T-helper 22 cell (primary cell): ENCODE data around the gene IGF1R.
A peak's percentile ranks its signal among the peaks of the same experiment; 100 is the strongest.

ENCODE experiments used
- DNase-seq: peaks from one replicate; pipeline ENCODE4 v3.0.0-alpha.2; 2020; ENCODE audit warnings: low read depth

IGF1R gene

DNA sequence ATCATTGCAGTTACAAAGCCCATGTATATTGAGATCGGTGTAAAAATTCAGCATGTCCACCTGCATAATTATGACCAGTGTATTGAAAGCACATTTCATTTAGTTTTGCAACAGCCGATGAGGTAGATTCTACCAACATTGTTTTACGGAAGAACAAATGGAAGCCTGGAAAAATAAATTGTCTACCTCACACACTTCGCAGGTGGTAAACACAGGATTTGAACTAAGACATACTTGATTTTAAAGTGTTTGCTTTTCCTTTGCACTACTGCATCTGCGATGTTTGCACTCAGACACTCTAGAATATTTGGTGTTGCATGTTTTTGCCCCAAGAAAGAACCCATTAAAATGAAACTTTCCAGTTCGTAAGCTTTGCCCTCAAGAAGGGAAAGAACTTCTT lies 210.8 kb downstream of the IGF1R start:
- DNase-seq, result no peak

- no peak for DNase-seq
Measured at GRCh38 chr15:98860281-98861041, 212.1 kb downstream of the IGF1R start.

GRCh38 chr15:98861188-98861587 lies 212.8 kb downstream of the IGF1R start:
- DNase-seq, result no peak

GRCh38 chr15:98863983-98864382 lies 215.6 kb downstream of the IGF1R start:
- no peak for DNase-seq

DNA sequence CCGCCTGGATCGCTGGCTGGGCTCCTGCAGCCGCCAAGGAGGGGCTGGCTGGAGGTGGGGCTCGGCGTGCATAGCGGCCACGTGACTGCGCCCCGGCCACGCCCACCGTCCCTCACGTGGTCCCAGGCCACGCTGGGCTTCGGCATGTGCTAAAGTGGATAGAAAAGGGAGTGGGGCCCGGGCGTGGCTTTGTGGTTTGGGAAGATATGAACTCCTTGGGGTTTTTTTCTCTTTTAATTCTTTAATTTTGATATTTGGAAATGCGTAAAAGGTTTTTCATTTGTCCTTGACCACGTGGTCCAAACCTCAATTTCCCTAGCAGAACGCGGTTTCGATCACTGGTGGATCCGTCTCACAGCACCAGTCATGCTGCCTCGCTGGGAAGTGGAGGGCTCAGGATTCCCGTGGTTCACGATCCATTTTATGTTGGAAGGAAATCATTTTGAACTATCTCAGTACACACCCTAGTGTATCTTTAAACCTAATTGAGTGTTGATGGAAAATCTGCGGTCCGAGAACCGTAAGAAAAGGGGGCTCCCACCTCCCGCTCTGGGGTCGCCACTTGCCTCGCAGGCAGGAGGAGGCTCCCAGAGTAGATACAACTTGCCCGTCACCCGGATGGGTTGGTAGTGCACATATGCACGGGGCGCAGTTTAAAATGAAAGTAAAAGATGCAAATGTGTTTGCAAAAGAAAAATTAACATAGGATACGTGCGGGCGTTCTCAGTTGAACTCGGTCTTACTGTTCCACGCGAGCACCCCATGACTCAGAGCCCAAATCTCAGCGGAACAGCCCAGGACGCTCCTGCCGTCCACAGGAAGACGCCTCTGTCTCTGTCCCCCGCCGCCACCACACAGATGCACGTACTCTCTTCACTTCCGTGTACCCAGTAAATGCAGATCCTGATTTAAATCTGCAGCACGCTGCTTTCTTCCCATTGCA lies 217.3 kb downstream of the IGF1R start:
- peak; percentile 38 for DNase-seq

GRCh38 chr15:98866511-98866910 lies 218.2 kb downstream of the IGF1R start:
- DNase-seq, result no peak

GRCh38 chr15:98868564-98868963 lies 220.2 kb downstream of the IGF1R start:
- DNase-seq, result no peak

DNA sequence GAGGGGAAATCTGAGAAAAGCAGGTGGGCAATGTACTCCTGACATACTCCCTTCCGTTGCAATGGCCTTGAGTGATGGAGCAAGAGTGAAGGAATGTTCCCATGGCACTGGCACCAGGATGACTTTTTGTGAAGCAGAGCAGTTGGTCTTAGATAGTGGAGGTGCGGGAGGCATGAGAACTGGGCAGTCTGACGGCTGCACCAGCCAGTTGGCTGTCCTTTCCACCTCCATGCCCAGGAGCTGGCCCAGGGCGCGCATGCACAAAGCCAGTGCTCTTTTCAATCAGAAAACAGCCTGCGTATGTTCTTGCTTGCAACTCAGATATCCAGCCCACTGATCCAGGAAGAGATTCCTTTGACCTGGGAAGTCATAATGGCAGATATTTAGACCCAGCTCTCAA lies 222.4 kb downstream of the IGF1R start:
- no peak for DNase-seq

GRCh38 chr15:98872774-98873173 lies 224.4 kb downstream of the IGF1R start:
- no peak for DNase-seq

DNA sequence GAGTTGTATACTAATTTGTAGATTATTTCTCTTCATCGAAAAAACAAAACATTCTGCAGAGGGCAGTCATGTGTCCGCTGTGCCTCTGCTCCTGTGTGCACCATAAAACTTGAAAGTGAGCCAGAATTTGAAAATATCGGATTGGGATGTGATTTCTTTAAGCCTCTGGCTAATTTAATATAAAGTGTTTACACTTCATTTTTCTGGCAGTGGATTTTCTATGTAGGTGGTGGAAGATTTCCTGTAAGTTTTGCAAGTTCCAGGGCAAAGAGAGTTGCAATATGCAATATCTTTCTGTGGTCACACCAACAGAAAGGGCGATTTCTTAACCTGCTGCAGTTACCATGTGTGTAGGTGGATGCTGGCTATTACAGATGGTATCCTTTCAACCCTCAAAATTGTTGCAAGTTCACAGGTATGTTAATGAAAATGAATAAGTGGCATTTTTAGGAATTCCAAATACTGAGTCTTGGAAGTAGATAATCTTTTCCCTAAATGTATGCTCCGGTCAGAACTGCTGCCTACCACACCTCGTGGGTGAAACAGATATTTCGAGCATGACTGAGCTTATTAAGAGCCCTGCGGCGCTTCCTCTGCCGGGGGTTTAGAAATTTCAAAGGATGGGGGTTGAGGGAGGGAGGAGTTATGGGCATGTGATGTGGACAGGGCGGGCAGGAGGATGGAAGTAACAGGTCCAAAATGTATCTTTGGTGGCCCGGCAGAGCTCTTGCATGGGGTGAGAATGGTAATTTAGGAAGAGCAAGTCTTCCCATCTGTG lies 225.3 kb downstream of the IGF1R start:
- DNase-seq, result no peak

GRCh38 chr15:98874370-98874769 lies 226.0 kb downstream of the IGF1R start:
- DNase-seq, result no peak

GRCh38 chr15:98874773-98875172 lies 226.4 kb downstream of the IGF1R start:
- no peak for DNase-seq

- no peak for DNase-seq
Measured at GRCh38 chr15:98875309-98875708, 227.0 kb downstream of the IGF1R start.

GRCh38 chr15:98876451-98877369 lies 228.4 kb downstream of the IGF1R start:
- no peak for DNase-seq

DNA sequence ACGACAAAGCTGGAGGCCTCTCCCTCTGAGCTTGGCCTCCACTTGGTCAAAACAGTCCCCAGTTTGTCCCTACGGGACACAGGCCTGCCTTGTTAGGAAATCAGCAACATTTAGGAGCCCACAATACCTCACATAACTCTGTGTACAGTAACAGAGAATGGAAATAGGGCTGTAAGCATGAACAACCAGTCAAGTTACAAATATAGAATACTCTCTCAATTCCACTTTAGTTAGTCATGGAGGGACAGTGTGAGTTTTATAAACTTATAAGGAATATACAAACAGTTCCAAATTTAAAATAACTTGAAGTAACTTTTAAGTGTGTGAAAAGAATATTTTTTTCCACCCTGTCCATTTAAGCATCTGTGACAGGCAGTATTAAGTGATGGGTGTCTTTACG lies 229.8 kb downstream of the IGF1R start:
- no peak for DNase-seq

DNA sequence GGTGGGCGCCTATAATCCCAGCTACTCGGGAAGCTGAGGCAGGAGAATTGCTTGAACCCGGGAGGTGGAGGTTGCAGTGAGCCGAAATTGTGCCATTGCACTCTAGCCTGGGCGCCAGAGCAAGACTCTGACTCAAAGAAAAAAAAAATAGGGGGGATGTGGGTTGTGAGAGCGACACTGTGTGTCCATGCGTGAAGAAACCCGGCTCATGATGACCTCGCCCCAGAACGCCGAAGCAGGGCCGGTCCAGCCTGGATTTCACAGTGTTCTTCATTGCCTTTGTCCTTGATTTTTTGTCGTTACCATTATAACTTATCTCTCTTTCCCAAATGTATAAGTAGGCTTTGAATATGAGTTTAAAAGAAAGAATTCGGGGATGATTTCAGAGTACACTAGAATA lies 230.5 kb downstream of the IGF1R start:
- DNase-seq, result no peak

GRCh38 chr15:98881526-98882520 lies 233.5 kb downstream of the IGF1R start:
- DNase-seq, result no peak

DNA sequence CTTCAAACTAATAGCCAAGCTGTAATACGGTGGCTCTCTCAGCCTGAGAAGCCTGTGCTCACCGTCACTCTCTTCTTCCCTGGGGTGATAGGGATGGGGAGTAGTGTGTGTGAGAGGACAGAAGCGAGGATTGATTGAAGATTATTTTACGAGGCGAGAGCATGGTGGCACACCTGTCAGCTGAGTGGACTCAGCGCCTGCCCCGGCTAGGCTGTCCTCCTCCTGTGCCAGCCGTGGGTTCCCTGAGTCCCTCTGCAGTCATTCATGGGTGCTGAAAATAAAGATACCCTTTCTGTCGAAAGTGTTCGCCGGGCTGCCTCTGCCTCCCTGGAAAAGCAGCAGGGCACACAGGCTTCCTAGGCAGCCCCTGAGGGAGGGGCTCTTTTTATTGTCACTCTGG lies 235.1 kb downstream of the IGF1R start:
- no peak for DNase-seq

DNA sequence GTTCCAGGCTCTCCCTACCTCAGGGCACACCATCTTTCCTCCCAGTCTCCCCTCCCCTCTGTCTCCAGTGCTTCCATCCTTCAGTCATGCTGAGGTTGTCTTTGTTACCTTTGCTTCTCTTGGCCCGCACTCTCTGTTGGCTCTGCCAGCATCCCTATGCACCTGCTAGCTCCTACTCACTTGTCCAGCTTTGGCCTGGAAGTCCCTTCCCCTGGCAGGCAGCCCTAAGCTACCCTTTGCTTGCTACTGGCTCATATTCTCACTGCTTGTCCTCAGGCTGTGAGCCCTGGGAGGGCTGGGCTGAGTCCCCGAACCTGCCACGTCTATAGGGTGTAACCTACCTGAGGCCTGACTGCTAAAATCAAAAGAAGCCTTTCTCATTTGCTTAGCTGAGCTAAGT lies 236.6 kb downstream of the IGF1R start:
- no peak for DNase-seq

DNA sequence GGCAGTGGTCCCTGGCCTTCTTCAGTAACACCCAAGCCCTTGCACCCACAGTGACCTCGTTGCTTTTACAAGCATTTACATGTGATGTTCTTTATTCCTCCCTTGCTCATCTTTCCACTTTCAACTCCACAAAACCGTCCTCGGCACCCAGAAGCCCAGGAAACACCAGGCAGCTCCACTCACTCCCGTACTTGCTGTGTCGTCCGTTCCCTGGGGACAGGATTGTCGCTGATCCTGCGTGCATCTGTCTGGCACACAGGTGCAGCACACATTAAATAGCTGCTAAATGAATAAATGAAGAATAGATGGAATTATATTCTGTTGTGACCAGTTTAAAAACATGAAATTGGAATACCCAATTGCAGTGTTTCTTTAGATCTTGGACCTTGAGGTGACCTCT lies 239.6 kb downstream of the IGF1R start:
- DNase-seq, result no peak
